Smooth muscle cell of the brain vasculature (primary cell): ENCODE measurements around the gene WIPI1.
"Not testable (repeated sequence)": the region's sequence is repeated elsewhere in the genome, so short reads cannot be mapped to it uniquely, and the experiment has no call there.

Source experiments
- DNase-seq: peaks from one replicate; pipeline ENCODE4 v3.0.0-alpha.2; 2012; ENCODE audit warnings: low read depth, low spot score

WIPI1 gene

DNA sequence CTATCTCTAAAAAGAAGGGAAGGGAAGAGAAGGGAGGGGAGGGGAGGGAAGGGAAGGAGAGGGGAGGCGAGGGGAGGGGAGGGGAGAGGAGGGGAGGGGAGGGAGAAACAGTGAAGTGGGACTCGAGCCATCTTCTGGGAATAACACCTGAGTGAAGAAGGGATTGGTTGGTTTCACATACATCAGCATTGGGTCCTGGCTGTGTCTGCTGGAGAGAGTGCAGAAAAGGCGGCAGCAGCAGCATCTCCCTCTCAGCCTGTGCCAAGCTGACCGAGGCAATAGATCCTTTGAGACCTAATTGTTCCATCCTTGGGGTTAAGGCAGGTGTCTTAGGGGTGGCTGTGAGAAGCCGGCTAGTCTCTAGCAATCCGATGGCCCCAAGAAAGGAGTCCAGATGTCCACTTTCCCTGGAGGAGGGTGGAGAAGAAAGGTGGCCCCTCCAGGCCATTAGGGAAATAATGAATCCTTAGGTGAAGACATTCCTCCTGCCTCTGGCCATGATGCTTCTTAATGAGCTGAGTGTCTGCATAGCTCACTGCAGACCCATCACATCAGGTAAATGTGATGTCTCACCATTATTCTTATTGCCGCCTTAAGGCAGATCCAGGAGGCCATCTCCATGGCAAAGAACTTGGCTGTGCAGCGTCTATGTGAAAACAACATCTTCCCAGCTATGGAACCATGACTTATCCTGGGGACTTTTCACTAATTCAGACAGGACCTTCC lies 71.6 kb downstream of the WIPI1 start:
- DNase-seq: no peak

DNA sequence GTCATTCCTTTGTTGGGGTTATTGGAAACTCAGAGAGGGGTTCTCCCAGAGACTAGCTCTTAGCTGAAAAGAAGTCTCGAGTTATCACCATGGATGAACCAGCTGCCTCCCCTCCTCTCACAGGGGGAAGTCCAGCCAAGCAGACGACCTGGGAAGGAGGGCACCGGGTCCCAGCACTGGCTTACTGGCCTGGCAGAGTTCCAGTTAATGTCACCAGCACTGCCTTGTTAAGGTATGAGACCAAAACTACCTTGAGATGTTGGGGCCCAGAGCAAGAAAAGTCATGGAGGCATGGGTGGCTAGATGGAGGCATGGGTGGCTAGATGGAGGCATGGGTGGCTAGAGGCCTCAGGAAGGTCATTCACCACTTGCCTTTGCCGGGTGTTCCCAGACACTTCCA lies 72.4 kb downstream of the WIPI1 start:
- no peak for DNase-seq

- DNase-seq: no peak
Measured at GRCh38 chr17:68384471-68384870, 72.8 kb downstream of the WIPI1 start.

DNA sequence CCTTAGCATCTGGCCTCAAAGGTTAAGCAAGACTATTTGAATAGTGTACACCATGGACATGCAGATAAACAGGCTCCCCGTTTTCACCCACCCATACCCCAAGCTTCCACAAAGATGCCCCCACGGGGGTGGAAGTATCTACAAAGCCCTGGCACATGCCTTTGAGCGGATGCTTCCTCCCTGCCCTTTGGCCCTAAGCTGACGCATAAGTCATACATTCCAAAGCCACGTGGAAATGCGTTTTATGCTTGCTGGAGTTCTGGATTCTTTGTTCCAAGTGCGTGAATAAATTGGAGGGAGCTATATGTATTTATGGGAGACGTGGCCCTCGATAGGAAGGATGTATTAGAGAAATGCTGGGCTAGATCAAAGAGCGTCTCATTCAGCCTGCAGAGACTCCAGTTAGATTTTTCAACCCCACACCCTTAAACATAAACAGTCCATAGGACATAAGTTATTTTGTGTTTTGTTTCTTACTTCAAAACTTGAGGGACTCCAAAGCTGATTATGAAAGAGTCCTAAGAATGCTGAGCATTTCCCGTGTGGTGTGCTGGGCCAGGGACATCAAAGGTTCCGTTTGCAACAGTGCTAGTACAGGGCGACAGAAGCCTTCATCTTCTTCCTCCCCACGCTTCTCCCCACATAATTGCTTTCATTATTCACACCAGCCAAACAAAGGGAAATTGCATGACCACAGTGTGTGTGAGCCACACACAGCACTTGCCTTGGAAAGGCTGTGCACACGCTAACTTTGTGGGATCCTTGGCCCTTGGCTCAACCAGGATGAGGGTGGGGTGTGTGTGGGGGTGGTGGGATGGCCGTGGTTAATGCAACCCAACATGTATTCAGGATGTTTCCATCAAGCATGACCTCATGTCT lies 73.6 kb downstream of the WIPI1 start:
- DNase-seq: peak; percentile 72

- DNase-seq: no peak
Measured at GRCh38 chr17:68383120-68383442, 74.2 kb downstream of the WIPI1 start.

DNA sequence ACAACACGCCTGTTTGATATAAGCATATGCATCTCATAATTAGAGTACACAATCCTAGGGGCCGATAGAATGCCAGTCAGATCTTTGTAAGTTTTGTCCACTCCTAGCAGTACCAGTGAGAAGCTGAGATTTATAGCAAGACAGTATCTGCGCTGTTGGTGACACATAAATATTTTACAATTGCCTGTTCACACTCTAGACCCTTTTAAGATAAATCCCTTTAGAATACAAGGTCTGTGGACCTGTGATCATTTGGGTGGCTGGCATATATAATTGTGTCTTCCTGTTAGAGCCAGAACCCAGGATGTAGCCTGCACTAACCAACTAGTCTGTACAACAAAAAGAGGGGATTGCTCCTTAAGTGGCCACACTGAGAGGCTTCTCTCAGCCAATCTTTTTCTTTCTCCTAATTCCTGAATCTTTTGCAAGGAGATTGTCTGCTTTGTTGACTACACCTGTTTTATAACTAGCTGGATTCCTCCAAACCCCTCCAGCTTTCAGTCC lies 74.7 kb downstream of the WIPI1 start:
- DNase-seq: no peak

DNA sequence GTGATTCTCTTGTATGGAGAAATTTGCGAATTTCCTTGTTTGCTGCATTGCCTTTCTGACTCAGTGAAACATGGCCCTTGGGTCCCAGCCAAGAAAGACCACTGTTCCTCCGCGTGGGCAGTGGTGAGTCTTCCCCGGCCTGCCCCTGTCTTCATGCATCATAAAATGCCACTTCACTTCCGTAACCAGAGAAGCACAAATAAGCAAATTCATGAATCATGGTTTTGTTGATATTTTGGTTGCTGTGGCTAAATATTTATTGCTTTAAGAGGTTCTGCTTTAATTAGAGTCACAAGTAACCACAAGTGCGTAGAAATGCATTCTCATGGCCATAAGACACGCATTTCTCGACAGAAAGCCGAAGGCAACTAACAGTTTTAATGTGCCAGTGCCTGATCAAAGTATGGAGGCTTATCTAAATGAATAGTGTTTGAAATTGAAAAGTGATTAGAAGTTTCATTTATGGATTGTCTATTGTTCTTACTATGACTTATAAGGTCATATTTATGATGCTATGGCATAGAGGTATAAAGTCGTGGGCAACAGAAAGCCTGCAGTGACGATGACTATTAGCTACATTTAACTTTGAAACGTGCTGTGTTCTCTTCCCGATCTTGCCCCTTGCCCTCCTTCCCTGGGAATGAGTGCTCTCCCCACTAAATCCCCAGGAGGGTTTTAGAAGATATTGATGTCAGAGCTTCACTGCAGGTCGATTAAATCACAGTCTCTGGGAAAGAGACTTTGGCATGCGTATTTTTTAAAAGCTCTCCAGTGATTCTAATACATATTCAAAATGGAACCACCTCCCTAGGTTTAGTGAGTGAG lies 76.0 kb downstream of the WIPI1 start:
- DNase-seq: peak; percentile 44

DNA sequence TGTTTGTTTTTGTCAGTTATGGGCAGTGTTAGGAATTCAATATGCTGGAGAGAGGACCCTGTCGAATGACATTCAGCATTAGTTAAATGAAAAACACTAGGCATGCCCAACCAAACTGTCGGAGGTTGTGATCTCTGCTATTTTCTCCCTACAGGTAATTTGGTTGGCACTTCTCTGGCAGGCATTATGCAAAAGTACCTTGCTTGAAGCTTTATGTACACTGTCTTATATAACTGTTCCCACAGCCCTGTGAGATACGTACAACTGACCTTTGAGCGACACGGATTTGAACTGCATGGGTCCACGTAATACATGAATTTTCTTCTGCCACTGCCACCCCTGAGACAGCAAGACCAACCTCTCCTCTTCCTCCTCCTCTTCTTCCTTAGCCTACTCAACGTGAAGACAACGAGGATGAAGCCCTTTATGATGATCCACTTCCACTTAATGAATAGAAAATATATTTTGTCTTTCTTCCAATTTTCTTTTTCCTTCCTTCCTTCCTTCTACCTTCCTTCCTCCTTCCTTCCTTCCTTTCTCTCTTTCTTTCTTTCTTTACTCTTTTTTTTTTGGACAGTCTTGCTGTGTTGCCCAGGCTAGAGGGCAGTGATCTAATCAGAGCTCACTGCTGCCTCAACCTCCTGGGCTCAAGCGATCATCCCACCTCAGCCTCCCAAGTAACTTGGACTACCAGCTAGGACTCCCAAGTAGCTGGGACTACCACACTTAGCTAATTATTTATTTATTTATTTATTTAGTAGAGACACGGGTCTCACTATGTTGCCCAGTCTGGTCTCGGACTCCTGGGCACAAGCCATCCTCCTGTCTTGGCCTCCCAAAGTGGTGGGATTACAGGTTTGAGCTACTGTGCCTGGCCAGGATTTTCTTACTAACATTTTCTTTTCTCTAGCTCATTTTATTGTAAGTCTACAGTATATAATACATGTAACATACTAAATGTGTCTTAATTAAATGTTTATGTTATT lies 77.3 kb downstream of the WIPI1 start:
- no peak for DNase-seq

GRCh38 chr17:68379177-68379510 lies 78.2 kb downstream of the WIPI1 start:
- DNase-seq: no peak

DNA sequence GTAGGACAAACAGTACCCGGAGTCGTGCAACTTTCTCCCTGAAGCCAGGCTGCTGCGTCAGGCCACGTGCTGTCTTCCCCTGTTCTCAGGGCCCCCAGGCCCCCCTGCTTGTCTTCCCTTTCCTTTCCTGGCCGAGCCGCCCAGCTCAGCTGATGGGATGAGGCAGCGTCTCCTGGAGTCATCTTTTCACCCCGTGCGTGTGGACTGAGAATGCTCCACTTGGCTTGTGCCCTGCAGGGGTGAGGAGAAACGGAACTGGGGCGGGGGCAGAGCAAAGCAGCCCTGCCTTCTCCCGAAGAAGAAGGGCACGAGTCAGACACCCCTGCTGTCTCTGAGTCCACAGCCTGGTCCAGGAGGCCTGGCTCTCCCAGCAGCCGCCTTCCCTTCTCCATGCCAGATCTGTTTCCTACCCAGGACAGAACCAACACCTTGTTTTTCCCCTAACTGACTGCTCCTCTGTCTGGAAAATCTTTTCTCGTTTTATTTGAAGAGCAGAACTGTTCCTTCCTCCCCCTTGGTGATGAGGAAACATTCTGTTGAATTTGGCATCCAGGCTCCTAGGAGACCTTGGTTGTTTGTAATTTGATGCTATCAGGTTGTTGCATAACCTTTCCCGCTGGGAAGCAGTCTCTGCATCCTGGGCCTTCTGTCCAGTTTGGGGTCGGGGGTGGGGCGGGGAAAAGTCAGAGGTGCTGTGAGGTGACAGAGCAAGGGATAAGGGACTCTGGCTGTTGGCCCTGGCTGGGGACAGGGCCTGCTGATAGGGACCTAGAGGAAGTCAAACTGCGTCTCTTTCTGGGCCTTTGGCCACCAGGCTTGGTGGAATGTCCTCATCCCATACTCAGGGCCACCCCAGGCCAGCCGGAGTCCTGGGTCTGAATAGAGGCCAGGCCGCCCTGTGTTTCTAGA lies 78.8 kb downstream of the WIPI1 start:
- DNase-seq: peak; percentile 98

GRCh38 chr17:68377771-68378267 lies 79.5 kb downstream of the WIPI1 start:
- no peak for DNase-seq

GRCh38 chr17:68376178-68376577 lies 81.1 kb downstream of the WIPI1 start:
- not testable (repeated sequence) for DNase-seq

DNA sequence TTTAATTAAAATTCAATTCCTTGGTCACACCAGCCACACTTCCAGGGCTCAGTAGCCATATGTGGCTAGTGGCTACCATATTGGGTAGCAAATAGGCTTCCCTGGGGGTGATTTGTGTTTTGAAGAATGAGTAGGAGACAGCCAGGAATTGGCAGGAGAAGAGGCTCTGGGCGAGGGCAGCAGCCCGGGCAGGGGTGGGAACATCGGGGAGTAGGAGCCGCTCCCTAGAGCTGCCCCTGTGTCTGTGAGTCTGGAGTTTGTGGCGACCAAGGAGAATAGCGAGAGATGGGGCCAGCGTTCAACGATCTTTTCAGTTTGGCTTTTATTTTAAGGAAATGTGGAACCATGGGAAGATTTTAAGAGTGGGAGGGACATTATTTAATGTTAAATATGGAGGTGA lies 81.7 kb downstream of the WIPI1 start:
- no peak for DNase-seq
